GM12878 (cell line): ENCODE data around the gene DNAJC13.

Experiments
- BCL11A ChIP-seq: IDR thresholded peaks from 2 replicates; pipeline ENCODE4 v1.6.1; 2011; ENCODE audit warnings: low read depth, low read length
- CBX5 ChIP-seq: sonication (generic); IDR thresholded peaks from 2 replicates; pipeline ENCODE4 v1.6.1; 2016; ENCODE audit warnings: low read depth, moderate library complexity, mild to moderate bottlenecking, inconsistent platforms
- CREB1 ChIP-seq: IDR thresholded peaks from 2 replicates; pipeline ENCODE4 v1.6.1; 2012; ENCODE audit warnings: low read depth, mild to moderate bottlenecking, inconsistent platforms
- CTCF ChIP-seq, 3 experiments: IDR thresholded peaks in 2 of 3; conservative IDR thresholded peaks in 1 of 3; 2 replicates each; pipeline ENCODE4 v1.5.1; 2011; ENCODE audit warnings: low read depth in 3 of 3, low read length in 3 of 3, mild to moderate bottlenecking in 3 of 3, control low read depth in 2 of 3, moderate library complexity in 2 of 3, inconsistent platforms in 1 of 3, mixed read lengths in 1 of 3; ENCODE audit not compliant: control insufficient read depth in 2 of 3, insufficient read depth in 1 of 3; ENCODE audit errors: extremely low read depth in 1 of 3
- FOXM1 ChIP-seq: IDR thresholded peaks from 2 replicates; pipeline ENCODE4 v1.6.1; 2012; ENCODE audit warnings: low read depth, mild to moderate bottlenecking, inconsistent platforms, low read length, moderate library complexity
- GABPA ChIP-seq: IDR thresholded peaks from 2 replicates; pipeline ENCODE4 v1.6.1; 2014; ENCODE audit warnings: antibody characterized with exemption, low read depth, mild to moderate bottlenecking, inconsistent platforms
- HDAC2 ChIP-seq: fragments of 200-600 bp; sonication (generic); IDR thresholded peaks from 2 replicates; pipeline ENCODE4 v1.6.1; 2017
- NFIC ChIP-seq: IDR thresholded peaks from 2 replicates; pipeline ENCODE4 v1.6.1; 2012; ENCODE audit warnings: low read depth, mild to moderate bottlenecking, inconsistent platforms, low read length, moderate library complexity
- NKRF ChIP-seq: fragments of 450-650 bp; conservative IDR thresholded peaks from 2 replicates; pipeline ENCODE4 v1.6.1; 2017; ENCODE audit warnings: mild to moderate bottlenecking, moderate library complexity
- POLR2A ChIP-seq: IDR thresholded peaks from 2 replicates; pipeline ENCODE4 v1.6.1; 2011; ENCODE audit warnings: low read depth, mild to moderate bottlenecking, low read length
- POLR2AphosphoS5 ChIP-seq: IDR thresholded peaks from 2 replicates; pipeline ENCODE4 v1.6.1; 2011; ENCODE audit warnings: mild to moderate bottlenecking, low read length, inconsistent platforms
- SMAD1 ChIP-seq: fragments of 450-650 bp; IDR thresholded peaks from 2 replicates; pipeline ENCODE4 v1.6.1; 2018; ENCODE audit warnings: mild to moderate bottlenecking, low read depth; ENCODE audit not compliant: partially characterized antibody
- SPI1 ChIP-seq: IDR thresholded peaks from 2 replicates; pipeline ENCODE4 v1.6.1; 2011; ENCODE audit warnings: low read depth, mild to moderate bottlenecking, low read length, moderate library complexity, borderline replicate concordance; ENCODE audit not compliant: insufficient read depth
- SUZ12 ChIP-seq: fragments of 200-600 bp; sonication (generic); IDR thresholded peaks from one replicate; pipeline ENCODE4 v1.6.1; 2018; ENCODE audit warnings: antibody characterized with exemption, mild to moderate bottlenecking; ENCODE audit not compliant: unreplicated experiment

GRCh38 chr3:132513057-132513456, 95.8 kb downstream of the DNAJC13 start:
- TF ChIP-seq CTCF (IDR thresholded peaks at IDR 0.05 in 2 of 3, conservative IDR thresholded peaks at IDR 0.05 in 1 of 3; ENCODE audit: control insufficient read depth in 2 of 3, extremely low read depth in 1 of 3, insufficient read depth in 1 of 3, low read depth in 3 of 3, low read length in 3 of 3) (no peak), CBX5 (no peak), CREB1 (no peak), SUZ12 (no peak), SMAD1 (no peak), BCL11A (no peak), POLR2A (no peak), NKRF (no peak), HDAC2 (no peak), NFIC (no peak), GABPA (no peak), SPI1 (no peak), POLR2AphosphoS5 (no peak), FOXM1 (no peak)
